EH (cell line): ENCODE measurements around the gene LIN37.
"Not testable (repeated sequence)": the region's sequence is repeated elsewhere in the genome, so short reads cannot be mapped to it uniquely, and the experiment has no call there.

ENCODE experiments used
- DNase-seq: peaks from one replicate; pipeline ENCODE4 v3.0.0-alpha.2; 2015; ENCODE audit warnings: low read depth

LIN37 gene

GRCh38 chr19:35719402-35720162 lies 28.8 kb upstream of the LIN37 start:
- no peak for DNase-seq

DNA sequence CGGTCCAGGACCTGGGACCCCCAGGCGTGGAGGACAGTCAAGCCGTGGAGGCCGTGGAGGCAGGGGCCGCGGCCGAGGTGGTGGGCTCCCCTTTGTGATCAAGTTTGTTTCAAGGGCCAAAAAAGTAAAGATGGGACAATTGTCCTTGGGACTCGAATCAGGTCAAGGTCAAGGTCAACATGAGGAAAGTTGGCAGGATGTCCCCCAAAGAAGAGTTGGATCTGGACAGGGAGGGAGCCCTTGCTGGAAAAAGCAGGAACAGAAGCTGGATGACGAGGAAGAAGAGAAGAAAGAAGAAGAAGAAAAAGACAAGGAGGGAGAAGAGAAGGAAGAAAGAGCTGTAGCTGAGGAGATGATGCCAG lies 28.2 kb upstream of the LIN37 start:
- DNase-seq = no peak

- no peak for DNase-seq
These were observed 27.7 kb upstream of the LIN37 start for GRCh38 chr19:35720648-35721047.

DNA sequence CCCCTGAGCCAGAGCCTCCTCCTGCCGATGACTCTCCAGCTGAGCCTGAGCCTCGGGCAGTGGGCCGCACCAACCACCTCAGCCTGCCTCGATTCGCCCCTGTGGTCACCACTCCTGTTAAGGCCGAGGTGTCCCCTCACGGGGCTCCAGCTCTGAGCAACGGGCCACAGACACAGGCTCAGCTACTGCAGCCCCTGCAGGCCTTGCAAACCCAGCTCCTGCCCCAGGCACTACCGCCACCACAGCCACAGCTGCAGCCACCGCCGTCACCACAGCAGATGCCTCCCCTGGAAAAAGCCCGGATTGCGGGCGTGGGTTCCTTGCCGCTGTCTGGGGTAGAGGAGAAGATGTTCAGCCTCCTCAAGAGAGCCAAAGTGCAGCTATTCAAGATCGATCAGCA lies 27.0 kb upstream of the LIN37 start:
- no peak for DNase-seq

GRCh38 chr19:35722461-35722860 lies 25.9 kb upstream of the LIN37 start:
- no peak for DNase-seq

- no peak for DNase-seq
These were observed 25.5 kb upstream of the LIN37 start for GRCh38 chr19:35722897-35723296.

DNA sequence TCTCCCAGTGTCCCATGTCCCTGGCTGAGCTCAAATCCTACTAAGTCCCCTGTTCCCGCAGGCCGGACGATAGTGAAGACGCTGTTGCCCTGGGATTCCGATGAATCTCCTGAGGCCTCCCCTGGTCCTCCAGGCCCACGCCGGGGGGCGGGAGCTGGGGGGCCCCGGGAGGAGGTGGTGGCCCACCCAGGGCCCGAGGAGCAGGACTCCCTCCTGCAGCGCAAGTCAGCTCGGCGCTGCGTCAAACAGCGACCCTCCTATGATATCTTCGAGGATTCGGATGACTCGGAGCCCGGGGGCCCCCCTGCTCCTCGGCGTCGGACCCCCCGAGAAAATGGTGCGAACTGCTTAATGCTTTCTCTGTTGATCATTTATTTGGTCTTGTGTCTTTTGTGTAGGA lies 24.7 kb upstream of the LIN37 start:
- no peak for DNase-seq

DNA sequence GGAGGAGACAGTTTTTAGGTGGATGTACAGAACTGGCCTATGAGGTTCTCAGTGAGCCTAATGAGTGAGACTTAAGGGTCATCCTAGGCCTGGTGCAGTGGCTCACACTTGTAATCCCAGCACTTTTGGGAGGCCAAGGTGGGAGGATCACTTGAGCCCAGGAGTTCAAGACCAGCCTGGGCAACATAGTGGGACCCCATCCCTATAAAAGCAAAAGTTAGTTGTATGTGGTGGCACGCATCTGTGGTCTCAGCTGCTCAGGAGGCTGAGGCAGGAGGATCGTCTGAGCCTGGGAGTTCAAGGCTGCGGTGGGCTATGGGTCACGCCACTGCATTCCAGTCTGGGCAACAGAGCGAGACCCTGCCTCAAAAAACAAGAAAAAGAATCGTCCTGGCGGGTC lies 24.2 kb upstream of the LIN37 start:
- not testable (repeated sequence) for DNase-seq

GRCh38 chr19:35724560-35724959 lies 23.8 kb upstream of the LIN37 start:
- DNase-seq = no peak

DNA sequence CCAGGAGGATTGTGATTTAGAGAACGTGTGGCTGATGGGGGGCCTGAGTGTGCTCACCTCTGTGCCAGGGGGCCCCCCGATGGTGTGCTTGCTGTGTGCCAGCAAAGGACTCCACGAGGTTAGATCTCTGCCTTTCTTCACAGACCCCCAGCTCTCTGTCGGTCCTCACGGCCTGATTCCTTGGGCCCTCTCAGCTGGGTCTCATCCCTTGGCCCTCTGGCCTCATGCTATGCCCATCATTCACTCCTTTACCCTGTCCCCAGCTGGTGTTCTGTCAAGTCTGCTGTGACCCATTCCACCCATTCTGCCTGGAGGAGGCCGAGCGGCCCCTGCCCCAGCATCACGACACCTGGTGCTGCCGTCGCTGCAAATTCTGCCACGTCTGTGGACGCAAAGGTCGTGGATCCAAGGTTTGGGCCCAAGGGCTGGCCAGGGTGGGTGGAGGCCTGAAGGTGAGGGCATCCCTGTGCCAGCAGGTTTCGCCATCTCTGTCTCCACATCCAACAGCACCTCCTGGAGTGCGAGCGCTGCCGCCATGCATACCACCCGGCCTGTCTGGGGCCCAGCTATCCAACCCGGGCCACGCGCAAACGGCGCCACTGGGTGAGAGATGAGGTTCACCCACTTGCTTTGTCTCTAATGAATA lies 23.0 kb upstream of the LIN37 start:
- DNase-seq = no peak

- no peak for DNase-seq
These were observed 21.1 kb upstream of the LIN37 start for GRCh38 chr19:35727053-35727955.

DNA sequence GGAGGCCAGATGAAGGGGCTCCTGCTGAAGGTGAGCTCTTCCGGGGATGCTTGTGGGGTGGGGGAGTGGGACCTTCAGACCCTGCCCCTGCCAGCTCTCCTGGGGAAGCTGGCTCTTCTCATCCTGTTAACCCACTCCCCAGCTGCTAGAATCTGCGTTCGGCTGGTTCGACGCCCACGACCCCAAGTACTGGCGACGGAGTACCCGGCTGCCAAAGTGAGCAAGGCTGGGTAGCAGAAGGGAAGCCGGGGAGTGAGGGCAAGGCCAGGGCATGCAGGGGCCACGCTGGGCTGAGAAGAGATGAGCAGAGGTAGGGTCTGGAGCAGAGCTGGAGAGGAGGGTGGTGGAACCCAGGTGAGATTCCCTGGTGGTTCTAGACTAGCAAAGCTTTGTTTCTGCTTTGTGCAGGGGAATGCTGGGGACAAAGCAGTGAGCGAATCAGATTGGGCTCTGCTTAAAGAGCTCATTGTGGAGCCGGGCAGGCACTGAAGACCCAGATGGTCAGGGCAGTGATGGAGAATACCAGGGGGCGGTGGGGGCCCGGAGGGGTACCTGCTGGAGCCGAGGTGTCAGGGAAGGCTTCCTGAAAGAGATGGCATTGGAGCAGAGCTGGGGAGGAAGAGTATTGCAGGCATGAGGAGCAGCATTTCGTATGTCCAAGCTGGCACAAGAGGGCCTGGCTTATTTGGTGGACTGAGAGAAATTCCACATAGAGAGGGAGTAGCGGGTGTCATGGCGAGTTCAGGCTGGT lies 20.2 kb upstream of the LIN37 start:
- no peak for DNase-seq

DNA sequence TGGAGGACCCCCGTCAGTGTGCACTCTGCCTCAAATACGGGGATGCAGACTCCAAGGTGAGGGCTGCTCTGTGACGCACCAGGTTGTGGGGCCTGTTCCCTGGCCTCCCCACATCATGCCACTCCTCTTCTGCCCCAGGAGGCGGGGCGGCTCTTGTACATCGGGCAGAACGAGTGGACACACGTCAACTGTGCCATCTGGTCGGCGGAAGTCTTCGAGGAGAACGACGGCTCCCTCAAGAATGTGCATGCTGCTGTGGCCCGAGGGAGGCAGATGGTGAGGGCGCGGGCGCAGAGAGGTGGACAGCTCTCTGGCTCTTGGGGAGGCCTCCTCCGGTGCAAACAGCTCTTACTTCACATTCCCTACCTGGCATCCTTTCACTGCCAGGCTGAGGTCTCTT lies 19.4 kb upstream of the LIN37 start:
- no peak for DNase-seq

DNA sequence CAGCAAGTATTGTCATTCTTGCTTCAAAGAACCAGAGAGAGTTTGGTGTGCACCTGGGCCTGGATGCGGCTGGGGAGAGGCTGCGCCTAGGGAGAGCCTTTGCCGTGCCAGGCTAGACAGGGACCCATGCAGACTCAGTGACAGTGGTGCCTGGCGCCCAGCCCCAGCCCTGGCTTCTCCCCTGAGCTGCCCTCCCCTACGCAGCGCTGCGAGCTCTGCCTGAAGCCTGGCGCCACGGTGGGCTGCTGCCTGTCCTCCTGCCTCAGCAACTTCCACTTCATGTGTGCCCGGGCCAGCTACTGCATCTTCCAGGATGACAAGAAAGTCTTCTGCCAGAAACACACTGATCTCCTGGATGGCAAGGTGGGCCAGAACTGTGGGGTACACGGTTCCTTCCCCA lies 18.6 kb upstream of the LIN37 start:
- no peak for DNase-seq

- no peak for DNase-seq
These were observed 18.1 kb upstream of the LIN37 start for GRCh38 chr19:35730326-35730725.

- DNase-seq = no peak
These were observed 17.0 kb upstream of the LIN37 start for GRCh38 chr19:35731353-35731752.

DNA sequence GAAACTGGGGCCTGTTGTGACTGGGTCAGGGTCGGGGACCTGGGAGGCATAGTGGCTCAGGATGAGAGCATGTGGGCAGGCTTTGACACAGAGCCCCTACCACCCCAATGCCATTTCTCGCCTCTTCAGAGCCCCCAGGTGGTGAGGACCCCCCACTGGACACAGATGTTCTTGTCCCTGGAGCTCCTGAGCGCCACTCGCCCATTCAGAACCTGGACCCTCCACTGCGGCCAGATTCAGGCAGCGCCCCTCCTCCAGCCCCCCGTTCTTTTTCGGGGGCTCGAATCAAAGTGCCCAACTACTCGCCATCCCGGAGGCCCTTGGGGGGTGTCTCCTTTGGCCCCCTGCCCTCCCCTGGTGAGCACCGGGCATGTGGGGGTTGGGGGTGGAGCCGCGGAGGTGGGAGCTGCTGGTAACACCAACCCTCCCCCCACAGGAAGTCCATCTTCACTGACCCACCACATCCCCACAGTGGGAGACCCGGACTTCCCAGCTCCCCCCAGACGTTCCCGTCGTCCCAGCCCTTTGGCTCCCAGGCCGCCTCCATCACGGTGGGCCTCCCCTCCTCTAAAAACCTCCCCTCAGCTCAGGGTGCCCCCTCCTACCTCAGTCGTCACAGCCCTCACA lies 16.5 kb upstream of the LIN37 start:
- DNase-seq = no peak

DNA sequence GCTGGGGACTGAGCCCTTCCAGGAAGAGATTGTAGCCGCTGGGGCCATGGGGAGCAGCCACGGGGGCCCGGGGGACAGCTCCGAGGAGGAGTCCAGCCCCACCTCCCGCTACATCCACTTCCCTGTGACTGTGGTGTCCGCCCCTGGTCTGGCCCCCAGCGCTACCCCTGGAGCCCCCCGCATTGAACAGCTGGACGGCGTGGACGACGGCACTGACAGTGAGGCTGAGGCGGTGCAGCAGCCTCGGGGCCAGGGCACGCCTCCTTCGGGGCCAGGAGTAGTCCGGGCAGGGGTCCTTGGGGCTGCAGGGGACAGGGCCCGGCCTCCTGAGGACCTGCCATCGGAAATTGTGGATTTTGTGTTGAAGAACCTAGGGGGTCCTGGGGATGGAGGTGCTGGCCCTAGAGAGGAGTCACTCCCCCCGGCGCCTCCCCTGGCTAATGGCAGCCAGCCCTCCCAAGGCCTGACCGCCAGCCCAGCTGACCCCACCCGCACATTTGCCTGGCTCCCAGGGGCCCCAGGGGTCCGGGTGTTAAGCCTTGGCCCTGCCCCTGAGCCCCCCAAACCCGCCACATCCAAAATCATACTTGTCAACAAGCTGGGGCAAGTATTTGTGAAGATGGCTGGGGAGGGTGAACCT lies 15.7 kb upstream of the LIN37 start:
- no peak for DNase-seq

DNA sequence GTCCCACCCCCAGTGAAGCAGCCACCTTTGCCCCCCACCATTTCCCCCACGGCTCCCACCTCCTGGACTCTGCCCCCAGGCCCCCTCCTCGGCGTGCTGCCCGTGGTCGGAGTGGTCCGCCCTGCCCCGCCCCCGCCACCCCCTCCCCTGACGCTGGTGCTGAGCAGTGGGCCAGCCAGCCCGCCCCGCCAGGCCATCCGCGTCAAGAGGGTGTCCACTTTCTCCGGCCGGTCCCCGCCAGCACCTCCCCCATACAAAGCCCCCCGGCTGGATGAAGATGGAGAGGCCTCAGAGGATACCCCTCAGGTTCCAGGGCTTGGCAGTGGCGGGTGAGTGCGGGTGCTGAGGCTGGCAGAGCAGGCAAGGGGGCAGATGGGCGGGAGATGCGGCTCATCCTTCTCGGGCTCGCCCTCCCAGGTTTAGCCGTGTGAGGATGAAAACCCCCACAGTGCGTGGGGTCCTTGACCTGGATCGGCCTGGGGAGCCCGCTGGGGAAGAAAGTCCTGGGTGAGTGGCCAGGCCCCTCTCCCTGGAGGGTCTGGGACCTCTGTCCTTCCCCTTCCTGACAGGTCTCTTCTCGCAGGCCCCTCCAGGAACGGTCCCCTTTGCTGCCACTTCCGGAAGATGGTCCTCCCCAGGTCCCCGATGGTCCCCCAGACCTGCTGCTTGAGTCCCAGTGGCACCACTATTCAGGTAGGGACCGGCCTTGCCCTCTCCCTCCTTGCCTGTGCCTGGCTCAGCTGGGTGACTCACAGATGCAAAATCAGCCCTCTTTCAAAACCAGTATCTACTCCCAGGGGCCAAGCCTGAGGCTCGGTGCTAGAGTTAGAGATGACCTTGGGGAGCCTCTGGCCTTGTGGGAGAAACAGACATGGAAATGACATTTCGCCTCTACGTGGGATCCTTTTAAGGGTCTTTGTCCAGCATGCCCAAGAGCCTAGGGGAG lies 14.9 kb upstream of the LIN37 start:
- no peak for DNase-seq

DNA sequence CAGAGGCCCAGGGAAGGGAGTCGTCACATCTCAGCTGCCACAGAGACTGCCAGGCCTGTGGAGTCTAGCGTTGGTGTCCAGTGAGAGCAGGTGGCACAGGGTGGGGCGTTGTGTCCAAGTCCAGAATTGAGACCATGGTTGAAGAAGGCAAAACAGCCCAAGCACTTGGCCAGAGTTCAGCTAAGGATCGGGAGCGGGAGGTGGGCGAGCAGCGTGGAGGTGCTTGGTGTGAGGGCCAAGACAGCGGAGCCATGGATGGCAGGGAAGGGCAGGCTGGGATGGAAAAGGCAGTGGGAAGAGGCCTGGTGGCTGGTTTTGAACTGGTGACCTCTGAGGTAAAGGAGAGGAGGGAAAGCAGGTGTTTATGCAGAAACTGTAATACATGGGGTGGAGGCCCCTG lies 14.1 kb upstream of the LIN37 start:
- no peak for DNase-seq
